NCI-H345 treated with DMSO at 0.1 percent for 48 hours (cell line): ENCODE data around the gene SND1.
"Not testable (repeated sequence)": the region's sequence is repeated elsewhere in the genome, so short reads cannot be mapped to it uniquely, and the experiment has no call there.

Source experiments
- DNase-seq: peaks from one replicate; lab custom pipeline; 2025; ENCODE audit not compliant: unreplicated experiment; lab: John Stamatoyannopoulos, UW

Gene SND1

GRCh38 chr7:127652333-127653248 is 597 bp downstream of the SND1 start:
- no peak for DNase-seq

DNA sequence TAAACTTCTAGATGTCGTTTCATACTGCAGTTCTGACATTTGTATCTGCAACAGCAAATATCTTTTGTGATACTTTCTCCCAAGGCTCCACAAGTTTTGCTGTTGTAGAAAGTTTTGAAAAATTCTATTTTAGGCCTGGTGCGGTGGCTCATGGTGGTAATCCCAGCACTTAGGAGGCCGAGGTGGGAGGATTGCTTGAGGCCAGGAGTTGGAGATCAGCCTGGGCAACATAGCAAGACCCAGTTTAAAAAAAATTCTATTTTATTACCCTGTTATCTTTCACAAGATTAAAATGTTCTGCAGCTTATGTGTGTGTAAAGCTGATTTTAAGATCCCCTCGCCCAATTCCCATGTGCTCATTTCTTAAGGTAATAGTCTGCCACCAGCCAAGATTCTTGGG is 1.4 kb downstream of the SND1 start:
- no peak for DNase-seq

DNA sequence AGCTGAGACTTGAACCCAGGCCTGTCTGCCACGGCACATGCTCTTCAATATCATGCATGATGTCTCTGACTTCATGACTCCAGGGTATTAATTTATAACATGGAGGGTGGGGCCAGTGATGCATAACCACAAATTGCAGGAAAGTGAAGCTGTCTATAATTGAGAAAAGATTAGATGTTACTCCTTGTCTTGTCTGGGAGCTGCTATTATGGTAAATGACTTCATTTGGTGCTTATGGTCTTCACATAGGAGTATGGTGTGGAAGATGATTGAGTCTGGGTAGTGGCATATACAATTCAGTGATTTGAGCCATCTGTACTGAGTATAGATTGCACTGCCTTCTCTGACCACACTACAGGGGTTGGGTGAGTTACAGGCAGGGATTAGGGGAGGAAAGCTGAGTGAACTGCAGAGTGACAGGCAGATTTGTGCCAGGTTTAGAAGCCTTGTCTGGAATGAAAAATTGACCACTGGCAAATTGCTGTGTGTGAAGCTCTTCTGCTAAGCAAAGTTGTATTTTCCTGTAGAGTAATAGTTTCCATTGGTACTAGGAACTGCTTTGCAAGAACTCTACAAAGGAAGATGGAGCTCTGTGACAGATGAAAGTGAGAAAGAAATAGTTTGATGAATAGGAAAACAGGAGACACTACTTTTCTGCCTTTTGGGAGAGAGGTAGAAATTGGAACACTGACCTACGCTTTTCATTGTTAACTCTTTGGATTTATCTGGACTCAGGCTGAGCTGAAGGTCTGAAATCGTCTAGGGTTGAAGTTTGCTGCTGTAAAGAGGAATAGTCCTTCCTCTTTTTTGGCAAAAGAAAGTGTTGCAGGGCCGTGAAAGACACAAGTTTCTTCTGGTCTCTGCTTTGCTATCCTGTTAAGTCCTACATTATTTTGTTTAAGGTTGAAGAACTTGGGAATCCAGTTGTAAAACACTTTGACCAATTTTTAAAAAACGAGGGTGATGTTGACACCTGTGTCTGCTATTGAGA is 2.7 kb downstream of the SND1 start:
- no peak for DNase-seq

DNA sequence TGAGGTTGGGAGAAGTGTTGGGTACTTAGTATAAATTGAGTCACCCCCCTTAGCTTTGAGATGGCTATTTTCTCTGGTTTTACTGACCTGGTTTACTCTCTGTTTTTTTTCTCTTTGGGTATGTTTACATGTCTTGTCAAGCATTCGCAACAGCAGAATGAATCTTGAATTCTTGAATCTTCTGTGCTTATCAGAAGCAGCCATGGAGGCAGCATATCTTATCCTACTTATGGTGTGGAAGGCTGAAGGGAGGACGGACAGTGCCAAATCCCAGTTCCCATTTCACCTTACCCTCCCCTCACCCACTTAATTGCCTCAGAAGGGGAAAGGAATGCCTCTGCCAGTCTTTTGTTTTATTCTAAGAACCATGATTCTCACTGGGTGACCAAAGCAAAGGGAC is 3.7 kb downstream of the SND1 start:
- DNase-seq, result no peak

- no peak for DNase-seq
Measured at GRCh38 chr7:127657500-127657899, 5.5 kb downstream of the SND1 start.

GRCh38 chr7:127658970-127659630 is 7.1 kb downstream of the SND1 start:
- no peak for DNase-seq

DNA sequence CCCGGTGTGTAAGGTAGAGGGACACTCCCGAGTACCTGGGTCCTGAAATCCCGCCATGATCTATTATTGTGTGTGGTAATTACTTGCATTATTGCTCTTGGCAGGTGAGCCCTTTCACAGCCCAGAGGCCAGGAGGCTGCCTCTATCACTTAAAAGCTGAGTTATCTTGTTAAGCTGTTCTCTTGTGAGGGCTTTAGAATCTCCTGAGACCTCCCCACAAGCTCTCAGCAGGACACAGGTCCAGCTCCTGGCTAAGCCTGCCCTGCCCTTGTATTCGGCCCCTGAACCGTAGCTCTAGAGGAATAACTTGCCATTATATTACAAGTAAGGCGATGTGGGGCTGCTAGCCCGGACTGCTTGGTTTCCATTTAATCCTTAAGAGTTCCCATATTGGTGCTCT is 13.9 kb downstream of the SND1 start:
- DNase-seq, result no peak

GRCh38 chr7:127666602-127667001 is 14.6 kb downstream of the SND1 start:
- no peak for DNase-seq

- no peak for DNase-seq
Measured at GRCh38 chr7:127667017-127667670, 15.2 kb downstream of the SND1 start.

- DNase-seq, result no peak
Measured at GRCh38 chr7:127667759-127668530, 16.0 kb downstream of the SND1 start.

GRCh38 chr7:127671341-127671740 is 19.3 kb downstream of the SND1 start:
- no peak for DNase-seq

GRCh38 chr7:127673902-127674301 is 21.9 kb downstream of the SND1 start:
- DNase-seq, result no peak

GRCh38 chr7:127674361-127674760 is 22.4 kb downstream of the SND1 start:
- no peak for DNase-seq

DNA sequence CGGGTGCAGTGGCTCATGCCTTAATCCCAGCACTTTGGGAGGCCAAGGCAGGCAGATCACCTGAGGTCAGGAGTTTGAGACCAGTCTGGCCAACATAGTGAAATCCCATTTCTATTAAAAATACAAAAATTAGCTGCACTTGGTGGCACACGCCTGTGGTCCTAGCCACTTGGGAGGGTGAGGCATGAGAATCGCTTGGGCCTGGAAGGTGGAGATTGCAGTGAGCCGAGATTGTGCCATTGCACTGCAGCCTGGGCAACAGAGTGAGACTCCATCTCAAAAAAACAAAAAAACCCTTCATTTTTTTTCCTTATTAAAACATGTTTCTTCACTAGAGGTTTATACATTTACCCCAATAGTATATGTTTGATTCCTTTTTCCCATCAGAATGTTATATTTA is 22.9 kb downstream of the SND1 start:
- DNase-seq, result not testable (repeated sequence)

DNA sequence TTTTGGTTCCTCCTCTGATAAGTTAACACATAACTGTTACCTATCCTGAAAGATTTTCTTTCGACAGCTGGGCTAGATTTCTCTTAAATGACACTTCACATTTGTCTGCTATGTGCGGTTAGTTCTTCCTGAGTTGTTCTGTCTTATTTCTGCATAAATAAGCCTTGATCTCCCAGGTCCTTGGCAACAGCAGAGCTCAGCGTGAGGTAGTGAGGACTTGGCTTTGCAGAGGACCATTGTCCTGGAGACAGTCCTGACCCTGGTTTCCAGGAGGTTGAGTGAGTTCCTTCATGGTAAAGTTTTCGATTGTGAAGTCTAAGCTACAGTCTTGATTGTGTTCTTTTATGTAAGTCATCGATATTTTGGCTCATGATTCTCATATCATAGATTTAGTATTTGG is 23.7 kb downstream of the SND1 start:
- DNase-seq, result no peak

- no peak for DNase-seq
Measured at GRCh38 chr7:127677433-127678230, 25.6 kb downstream of the SND1 start.

- DNase-seq, result no peak
Measured at GRCh38 chr7:127678337-127678736, 26.3 kb downstream of the SND1 start.

GRCh38 chr7:127678947-127679346 is 27.0 kb downstream of the SND1 start:
- DNase-seq, result no peak

DNA sequence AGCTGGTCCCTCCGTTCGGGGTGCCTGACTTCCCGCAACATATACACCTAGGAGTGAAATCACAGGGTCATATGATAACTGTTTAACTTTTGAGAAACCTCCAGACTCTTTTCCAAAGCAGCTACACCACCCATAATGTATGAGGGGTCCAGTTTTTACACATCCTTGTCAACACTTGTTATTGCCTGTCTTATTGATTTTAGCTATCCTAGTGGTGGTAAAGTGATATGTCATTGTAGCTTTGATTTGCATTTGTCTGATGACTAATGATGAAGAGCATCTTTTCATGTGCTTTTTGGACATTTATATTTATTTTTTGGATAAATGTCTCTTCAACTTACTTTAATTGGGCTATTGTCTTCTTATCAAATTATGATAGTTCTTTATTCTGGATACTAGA is 29.0 kb downstream of the SND1 start:
- DNase-seq, result no peak
